ENCODE results near the gene HOXA10. TPM values are rescaled to one million over a fixed set of nuclear protein-coding genes. Genes with fewer than 3 reads are reported as not detected.

HOXA10 gene
- total RNA-seq, 1 experiment from 2014 or later, result 3.9 TPM

GRCh38 chr7:27145165-27145913, 28.8 kb downstream of the HOXA10 start:
- Mint-ChIP-seq H3K4me3 (ENCODE audit: unreplicated experiment) (no peak overlapping the region), H3K36me3 (ENCODE audit: insufficient read depth, unreplicated experiment) (peaks cover 29% of the 10 kb centered on the region), H3K9me3 (ENCODE audit: unreplicated experiment) (no peaks in the 10 kb centered on the region), H3K4me1 (ENCODE audit: insufficient read depth, unreplicated experiment) (peaks cover 16% of the 10 kb centered on the region), H3K27me3 (ENCODE audit: insufficient read depth, unreplicated experiment) (no peaks in the 10 kb centered on the region), H3K27ac (ENCODE audit: low read depth, unreplicated experiment) (no peak overlapping the region)
- DNase-seq (ENCODE audit: unreplicated experiment), result no peak
- POLR2A ChIA-PET, result interaction anchor here (0.6 to 7.2 kb wide), 8 partner anchors 18 to 655 kb away, joined by 3 to 459 read pairs (median 25); partner anchors contain the start of gene HOXA9
- CTCF ChIA-PET, result interaction anchor here (0.6 to 6.7 kb wide), 15 partner anchors 16 to 1046 kb away, joined by 3 to 190 read pairs (median 7); no protein-coding TSS in a partner anchor
- no peak for TF ChIP-seq CTCF (IDR thresholded peaks at IDR 0.05; ENCODE audit: unreplicated experiment)
- no TSS peak for BruUV-seq (replicated peaks)
- intact Hi-C loops (cut with micrococcal nuclease), result no loop called here

GRCh38 chr7:27144781-27145164, 29.3 kb downstream of the HOXA10 start:
- Mint-ChIP-seq H3K4me3 (ENCODE audit: unreplicated experiment) (no peak overlapping the region), H3K4me1 (ENCODE audit: insufficient read depth, unreplicated experiment) (peaks cover 20% of the 10 kb centered on the region), H3K27me3 (ENCODE audit: insufficient read depth, unreplicated experiment) (no peaks in the 10 kb centered on the region), H3K27ac (ENCODE audit: low read depth, unreplicated experiment) (no peak overlapping the region), H3K36me3 (ENCODE audit: insufficient read depth, unreplicated experiment) (peaks cover 29% of the 10 kb centered on the region), H3K9me3 (ENCODE audit: unreplicated experiment) (no peaks in the 10 kb centered on the region)
- ChIA-PET CTCF (interaction anchor here (0.6 to 6.7 kb wide), 23 partner anchors 8 to 1046 kb away, joined by 3 to 190 read pairs (median 7); partner anchors contain the start of genes HOXA3 and HOXA7), POLR2A (interaction anchor here (0.8 to 7.2 kb wide), 11 partner anchors 18 to 654 kb away, joined by 3 to 459 read pairs (median 41); partner anchors contain the start of genes HOXA1, HOXA9 and SKAP2)
- intact Hi-C loops (cut with micrococcal nuclease), result loop anchor here (5.0 kb wide), 3 partner anchors 477 to 942 kb away; partner anchors contain the start of genes CBX3 and HNRNPA2B1
- no TSS peak for BruUV-seq (replicated peaks)
- no peak for TF ChIP-seq CTCF (IDR thresholded peaks at IDR 0.05; ENCODE audit: unreplicated experiment)
- DNase-seq (ENCODE audit: unreplicated experiment), result no peak

GRCh38 chr7:27143950-27144780, 30.0 kb downstream of the HOXA10 start:
- peak overlapping the region; percentile 100 for H3K4me3 Mint-ChIP-seq (ENCODE audit: unreplicated experiment)
- peaks cover 23% of the 10 kb centered on the region for H3K4me1 Mint-ChIP-seq (ENCODE audit: insufficient read depth, unreplicated experiment)
- no peak for TF ChIP-seq CTCF (IDR thresholded peaks at IDR 0.05; ENCODE audit: unreplicated experiment)
- ChIA-PET CTCF (interaction anchor here (0.5 to 6.7 kb wide), 39 partner anchors 8 to 1060 kb away, joined by 3 to 190 read pairs (median 5); partner anchors contain the start of genes HOXA3, HOXA7 and HOXA9), POLR2A (interaction anchor here (0.8 to 7.2 kb wide), 34 partner anchors 10 to 1056 kb away, joined by 3 to 459 read pairs (median 5); partner anchors contain the start of genes CBX3, HOXA1, HOXA4 and HOXA7)
- no TSS peak for BruUV-seq (replicated peaks)
- no peaks in the 10 kb centered on the region for H3K9me3 Mint-ChIP-seq (ENCODE audit: unreplicated experiment)
- intact Hi-C loops (cut with micrococcal nuclease), result loop anchor here (1.0 to 5.0 kb wide), 6 partner anchors 458 to 942 kb away; partner anchors contain the start of genes CBX3 and HNRNPA2B1
- no peak overlapping the region for H3K27ac Mint-ChIP-seq (ENCODE audit: low read depth, unreplicated experiment)
- H3K36me3 Mint-ChIP-seq (ENCODE audit: insufficient read depth, unreplicated experiment), result peaks cover 29% of the 10 kb centered on the region
- H3K27me3 Mint-ChIP-seq (ENCODE audit: insufficient read depth, unreplicated experiment), result no peaks in the 10 kb centered on the region
- DNase-seq (ENCODE audit: unreplicated experiment), result no peak
